RWPE2 (cell line): Measurements from ENCODE around the gene GPX3.

Experiments used
- ATAC-seq: fragments of 200-7000 bp; cut with Tn5 transposase; 3 replicates; pipeline ENCODE4 v1.9.1; 2021; ENCODE audit warnings: low read depth
- DNase-seq: peaks from one replicate; pipeline ENCODE4 v3.0.0-alpha.2; 2020; ENCODE audit warnings: low spot score
- H3K27ac ChIP-seq: fragments of 450-650 bp; 2 replicates; pipeline ENCODE4 v1.5.1; 2017; ENCODE audit warnings: mild to moderate bottlenecking; ENCODE audit not compliant: poor library complexity, severe bottlenecking
- H3K27me3 ChIP-seq: fragments of 250-450 bp; sonication (Bioruptor Pico); 2 replicates; pipeline ENCODE4 v1.5.1; 2021; ENCODE audit warnings: mild to moderate bottlenecking, moderate library complexity; ENCODE audit not compliant: insufficient read depth, poor library complexity, severe bottlenecking
- H3K36me3 ChIP-seq: fragments of 250-450 bp; sonication (Bioruptor Pico); 2 replicates; pipeline ENCODE4 v1.5.1; 2020; ENCODE audit warnings: low read depth, mild to moderate bottlenecking, moderate library complexity
- H3K4me1 ChIP-seq: fragments of 250-450 bp; sonication (Bioruptor Pico); 2 replicates; pipeline ENCODE4 v1.5.1; 2021; ENCODE audit warnings: mild to moderate bottlenecking, moderate library complexity; ENCODE audit not compliant: insufficient read depth, poor library complexity, severe bottlenecking
- H3K4me3 ChIP-seq: fragments of 250-450 bp; sonication (Bioruptor Pico); 2 replicates; pipeline ENCODE4 v1.5.1; 2021; ENCODE audit warnings: mild to moderate bottlenecking, moderate library complexity; ENCODE audit not compliant: severe bottlenecking
- H3K9me3 ChIP-seq: fragments of 250-450 bp; sonication (Bioruptor Pico); 2 replicates; pipeline ENCODE4 v1.5.1; 2021; ENCODE audit warnings: mild to moderate bottlenecking, moderate library complexity; ENCODE audit not compliant: severe bottlenecking
- CTCF ChIP-seq: fragments of 450-650 bp; IDR thresholded peaks from one replicate; pipeline ENCODE4 v1.5.1; 2017; ENCODE audit warnings: mild to moderate bottlenecking, moderate library complexity; ENCODE audit not compliant: poor library complexity, severe bottlenecking

Gene GPX3

GRCh38 chr5:151068433-151069197 lies 48.2 kb downstream of the GPX3 start:
- peaks cover 64% of the 10 kb centered on the region for H3K36me3 ChIP-seq
- DNase-seq = no peak

DNA sequence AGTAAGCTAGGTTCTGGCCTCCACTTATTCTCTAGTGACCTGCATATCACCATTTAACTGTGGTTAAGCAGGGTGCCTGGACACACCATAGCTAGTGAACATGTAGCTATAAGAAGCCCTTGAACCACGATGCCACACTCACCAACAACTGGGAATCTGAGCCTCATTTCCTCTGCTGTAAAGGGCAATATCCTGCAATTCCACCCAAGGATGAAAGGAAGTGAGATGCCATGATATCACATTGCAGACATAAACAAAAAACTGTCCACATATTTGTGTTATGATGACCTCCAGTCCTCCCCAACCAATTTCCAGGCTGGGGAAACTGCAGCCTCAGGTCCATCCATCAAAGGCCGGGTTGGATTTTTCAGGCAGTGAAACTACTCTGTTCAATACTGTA lies 50.1 kb downstream of the GPX3 start:
- DNase-seq (no peak), ATAC-seq (no peak)
- TF ChIP-seq CTCF = no peak
- H3K36me3 ChIP-seq = peaks cover 70% of the 10 kb centered on the region
- H3K27me3 ChIP-seq = no peaks in the 10 kb centered on the region
- H3K4me1 ChIP-seq = peaks cover 20% of the 10 kb centered on the region
- H3K9me3 ChIP-seq = no peaks in the 10 kb centered on the region
- peak overlapping the region; percentile 84 for H3K27ac ChIP-seq
- H3K4me3 ChIP-seq = no peak overlapping the region

More at GRCh38 chr5:151068433-151069197, 48.2 kb downstream of the GPX3 start:
- no peak overlapping the region for H3K4me3 ChIP-seq
- no peak for TF ChIP-seq CTCF
- H3K27me3 ChIP-seq = no peaks in the 10 kb centered on the region
- peaks cover 13% of the 10 kb centered on the region for H3K4me1 ChIP-seq
- no peak for ATAC-seq
- H3K9me3 ChIP-seq = no peaks in the 10 kb centered on the region
- H3K27ac ChIP-seq = no peak overlapping the region

- DNase-seq (no peak), ATAC-seq (no peak)
- Histone ChIP-seq H3K4me3 (no peak overlapping the region), H3K27me3 (no peaks in the 10 kb centered on the region), H3K36me3 (peaks cover 70% of the 10 kb centered on the region), H3K4me1 (peaks cover 26% of the 10 kb centered on the region), H3K27ac (peak overlapping the region; percentile 84), H3K9me3 (no peaks in the 10 kb centered on the region)
- no peak for TF ChIP-seq CTCF
These were observed 50.6 kb downstream of the GPX3 start for GRCh38 chr5:151071021-151071420.

DNA sequence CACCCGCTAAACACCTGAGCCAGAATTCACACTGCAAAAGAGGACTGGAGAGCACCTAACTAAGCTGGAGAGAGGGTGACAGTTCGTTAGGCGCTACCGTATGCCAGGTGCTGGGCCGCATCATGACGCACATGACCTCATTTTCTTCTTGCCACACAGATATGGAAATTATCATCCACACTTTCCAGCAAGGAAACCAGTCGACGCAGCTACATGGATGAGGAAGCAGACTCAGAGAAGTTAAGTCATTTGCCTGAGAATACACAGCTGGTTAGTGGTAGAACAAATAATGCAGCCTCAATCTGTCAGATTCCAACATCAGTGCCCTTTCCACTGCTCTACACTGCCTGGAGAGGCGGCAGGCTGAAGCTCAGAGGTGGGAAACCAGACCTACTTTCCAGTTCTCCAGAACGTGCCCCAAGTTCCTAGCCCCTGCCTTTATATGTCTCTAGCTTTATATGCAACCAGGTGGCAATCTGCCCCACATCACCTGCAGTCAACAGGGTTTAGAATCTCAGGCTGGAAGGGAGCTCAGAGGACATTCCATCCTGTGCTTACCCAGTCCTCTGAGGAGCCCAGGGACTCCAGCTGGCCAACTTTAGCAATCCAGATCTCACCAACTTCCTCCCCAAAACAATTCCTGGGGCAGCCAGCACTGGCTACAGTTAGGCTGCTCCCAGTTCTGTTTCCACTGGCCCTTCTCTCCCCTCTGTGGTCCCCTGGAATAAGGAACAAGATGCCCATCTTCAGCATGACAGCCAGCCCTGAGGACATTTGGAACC lies 51.6 kb downstream of the GPX3 start:
- Histone ChIP-seq H3K27ac (peak overlapping the region; percentile 84), H3K9me3 (no peaks in the 10 kb centered on the region), H3K36me3 (peaks cover 71% of the 10 kb centered on the region), H3K27me3 (no peaks in the 10 kb centered on the region), H3K4me3 (no peak overlapping the region), H3K4me1 (peaks cover 36% of the 10 kb centered on the region)
- ATAC-seq (peak; percentile 2; the same call in 2 of the 3 replicates), DNase-seq (no peak)
- TF ChIP-seq CTCF = no peak

DNA sequence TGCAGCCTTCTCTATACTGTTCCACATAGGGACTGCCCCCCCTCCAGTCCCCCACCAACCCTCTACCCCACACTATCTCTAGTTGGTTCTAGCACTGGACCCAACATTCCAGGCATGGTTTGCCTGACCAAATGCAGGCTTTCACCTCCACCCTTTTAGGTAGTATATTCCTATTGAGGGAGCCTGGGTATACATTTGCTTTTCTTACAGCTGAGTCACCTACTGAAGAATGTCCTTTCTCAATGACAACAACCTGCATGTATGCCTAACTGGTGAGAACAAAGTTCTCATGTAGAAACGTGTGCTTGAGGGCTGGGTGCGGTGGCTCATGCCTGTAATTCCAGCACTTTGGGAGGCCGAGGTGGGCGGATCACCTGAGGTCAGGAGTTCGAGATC lies 52.2 kb downstream of the GPX3 start:
- Histone ChIP-seq H3K27ac (peak overlapping the region; percentile 84), H3K36me3 (peaks cover 71% of the 10 kb centered on the region), H3K4me1 (peaks cover 39% of the 10 kb centered on the region), H3K9me3 (no peaks in the 10 kb centered on the region), H3K4me3 (no peak overlapping the region), H3K27me3 (no peaks in the 10 kb centered on the region)
- TF ChIP-seq CTCF = no peak
- no peak for DNase-seq
- peak; percentile 77 for ATAC-seq
